GM18861 (cell line): ENCODE measurements around the gene TMEM266.

Experiments used
- ATAC-seq: cut with Tn5 transposase; IDR thresholded peaks from one replicate; pipeline ENCODE4 v1.9.1; 2021; ENCODE audit not compliant: unreplicated experiment

TMEM266 gene

GRCh38 chr15:76223521-76223920 lies 163.7 kb downstream of the TMEM266 start:
- no peak for ATAC-seq

- ATAC-seq: no peak
These were observed 169.5 kb downstream of the TMEM266 start for GRCh38 chr15:76229266-76229665.

- no peak for ATAC-seq
These were observed 174.1 kb downstream of the TMEM266 start for GRCh38 chr15:76233921-76234320.

GRCh38 chr15:76234337-76234889 lies 174.6 kb downstream of the TMEM266 start:
- no peak for ATAC-seq

GRCh38 chr15:76235186-76235826 lies 175.5 kb downstream of the TMEM266 start:
- no peak for ATAC-seq

- ATAC-seq: no peak
These were observed 176.6 kb downstream of the TMEM266 start for GRCh38 chr15:76236350-76236749.

- no peak for ATAC-seq
These were observed 180.0 kb downstream of the TMEM266 start for GRCh38 chr15:76239786-76240185.

- no peak for ATAC-seq
These were observed 185.4 kb downstream of the TMEM266 start for GRCh38 chr15:76245072-76245610.

- no peak for ATAC-seq
These were observed 191.9 kb downstream of the TMEM266 start for GRCh38 chr15:76251717-76252116.

- no peak for ATAC-seq
These were observed 192.5 kb downstream of the TMEM266 start for GRCh38 chr15:76252249-76252648.

- no peak for ATAC-seq
These were observed 194.1 kb downstream of the TMEM266 start for GRCh38 chr15:76253691-76254473.
